Measurements from ENCODE around the gene MYH14.

Gene MYH14

GRCh38 chr19:50315773-50316448 is 112.5 kb downstream of the MYH14 start:
- Histone ChIP-seq H3K27ac (no peak overlapping the region), H3K36me3 (no peaks in the 10 kb centered on the region), H3K27me3 (peaks cover 87% of the 10 kb centered on the region), H3K9me3 (no peaks in the 10 kb centered on the region), H3K4me3 (ENCODE audit: low read depth in 1 of 2, low read length in 1 of 2) (no peak overlapping the region), H3K4me1 (ENCODE audit: control insufficient read depth in 1 of 2, insufficient read depth in 1 of 2, low read depth in 1 of 2, low read length in 1 of 2) (no peaks in the 10 kb centered on the region)
- TF ChIP-seq, protein P1, sequence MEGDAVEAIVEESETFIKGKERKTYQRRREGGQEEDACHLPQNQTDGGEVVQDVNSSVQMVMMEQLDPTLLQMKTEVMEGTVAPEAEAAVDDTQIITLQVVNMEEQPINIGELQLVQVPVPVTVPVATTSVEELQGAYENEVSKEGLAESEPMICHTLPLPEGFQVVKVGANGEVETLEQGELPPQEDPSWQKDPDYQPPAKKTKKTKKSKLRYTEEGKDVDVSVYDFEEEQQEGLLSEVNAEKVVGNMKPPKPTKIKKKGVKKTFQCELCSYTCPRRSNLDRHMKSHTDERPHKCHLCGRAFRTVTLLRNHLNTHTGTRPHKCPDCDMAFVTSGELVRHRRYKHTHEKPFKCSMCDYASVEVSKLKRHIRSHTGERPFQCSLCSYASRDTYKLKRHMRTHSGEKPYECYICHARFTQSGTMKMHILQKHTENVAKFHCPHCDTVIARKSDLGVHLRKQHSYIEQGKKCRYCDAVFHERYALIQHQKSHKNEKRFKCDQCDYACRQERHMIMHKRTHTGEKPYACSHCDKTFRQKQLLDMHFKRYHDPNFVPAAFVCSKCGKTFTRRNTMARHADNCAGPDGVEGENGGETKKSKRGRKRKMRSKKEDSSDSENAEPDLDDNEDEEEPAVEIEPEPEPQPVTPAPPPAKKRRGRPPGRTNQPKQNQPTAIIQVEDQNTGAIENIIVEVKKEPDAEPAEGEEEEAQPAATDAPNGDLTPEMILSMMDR (IDR thresholded peaks at IDR 0.05), result no peak

DNA sequence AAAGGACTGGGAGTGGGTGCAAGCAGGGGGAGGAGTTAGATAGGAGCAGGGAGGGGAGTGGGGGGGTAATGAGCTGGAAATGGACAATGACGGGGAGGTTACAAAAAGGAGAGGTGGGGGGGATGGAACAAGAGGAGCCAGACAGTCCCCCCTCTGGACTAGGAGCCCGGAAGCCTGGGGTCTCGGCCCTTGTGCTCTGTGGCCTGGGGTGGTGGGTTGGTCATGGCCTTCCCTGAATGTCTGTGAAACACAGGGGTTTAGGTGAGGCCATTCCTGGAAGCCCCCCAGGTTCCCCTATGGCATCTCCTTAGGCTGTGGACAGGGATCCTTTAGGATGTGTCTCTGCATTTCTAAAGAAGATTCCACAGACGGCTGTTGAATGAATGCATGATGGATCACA is 113.7 kb downstream of the MYH14 start:
- Histone ChIP-seq H3K4me1 (ENCODE audit: control insufficient read depth in 1 of 2, insufficient read depth in 1 of 2, low read depth in 1 of 2, low read length in 1 of 2) (no peaks in the 10 kb centered on the region), H3K9me3 (no peaks in the 10 kb centered on the region), H3K27ac (no peak overlapping the region), H3K27me3 (peaks cover 75% of the 10 kb centered on the region), H3K36me3 (no peaks in the 10 kb centered on the region), H3K4me3 (ENCODE audit: low read depth in 1 of 2, low read length in 1 of 2) (no peak overlapping the region)
- TF ChIP-seq, protein P1 (IDR thresholded peaks at IDR 0.05), result no peak

DNA sequence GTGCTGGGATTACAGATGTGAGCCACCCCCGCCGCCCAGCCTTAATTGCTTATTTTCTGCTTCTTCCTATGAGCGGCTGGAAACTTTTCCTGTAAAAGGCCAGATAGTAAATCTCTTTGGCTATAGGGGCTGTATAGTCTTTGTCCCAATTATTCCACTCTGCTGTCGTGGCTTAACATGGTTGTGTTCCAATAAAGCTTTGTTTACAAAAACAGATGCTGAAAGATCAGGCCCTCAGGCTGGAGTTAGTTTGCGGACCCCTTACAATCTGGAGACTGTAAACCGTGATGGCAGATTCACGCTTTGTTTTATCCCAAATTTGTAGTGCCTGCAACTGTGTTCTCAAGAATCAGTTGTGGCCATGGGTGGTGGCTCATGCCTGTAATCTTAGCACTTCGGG is 115.0 kb downstream of the MYH14 start:
- no peaks in the 10 kb centered on the region for H3K4me1 ChIP-seq (ENCODE audit: control insufficient read depth in 1 of 2, insufficient read depth in 1 of 2, low read depth in 1 of 2, low read length in 1 of 2)
- H3K4me3 ChIP-seq (ENCODE audit: low read depth in 1 of 2, low read length in 1 of 2), result no peak overlapping the region
- no peaks in the 10 kb centered on the region for H3K36me3 ChIP-seq
- TF ChIP-seq, protein P1 (IDR thresholded peaks at IDR 0.05), result no peak
- H3K27ac ChIP-seq, result no peak overlapping the region
- peaks cover 62% of the 10 kb centered on the region for H3K27me3 ChIP-seq
- H3K9me3 ChIP-seq, result no peaks in the 10 kb centered on the region

GRCh38 chr19:50319156-50319555 is 115.7 kb downstream of the MYH14 start:
- no peak overlapping the region for H3K4me3 ChIP-seq (ENCODE audit: low read depth in 1 of 2, low read length in 1 of 2)
- H3K27ac ChIP-seq, result no peak overlapping the region
- H3K36me3 ChIP-seq, result no peaks in the 10 kb centered on the region
- peaks cover 62% of the 10 kb centered on the region for H3K27me3 ChIP-seq
- TF ChIP-seq, protein P1 (IDR thresholded peaks at IDR 0.05), result no peak
- H3K9me3 ChIP-seq, result no peaks in the 10 kb centered on the region
- H3K4me1 ChIP-seq (ENCODE audit: control insufficient read depth in 1 of 2, insufficient read depth in 1 of 2, low read depth in 1 of 2, low read length in 1 of 2), result no peaks in the 10 kb centered on the region

DNA sequence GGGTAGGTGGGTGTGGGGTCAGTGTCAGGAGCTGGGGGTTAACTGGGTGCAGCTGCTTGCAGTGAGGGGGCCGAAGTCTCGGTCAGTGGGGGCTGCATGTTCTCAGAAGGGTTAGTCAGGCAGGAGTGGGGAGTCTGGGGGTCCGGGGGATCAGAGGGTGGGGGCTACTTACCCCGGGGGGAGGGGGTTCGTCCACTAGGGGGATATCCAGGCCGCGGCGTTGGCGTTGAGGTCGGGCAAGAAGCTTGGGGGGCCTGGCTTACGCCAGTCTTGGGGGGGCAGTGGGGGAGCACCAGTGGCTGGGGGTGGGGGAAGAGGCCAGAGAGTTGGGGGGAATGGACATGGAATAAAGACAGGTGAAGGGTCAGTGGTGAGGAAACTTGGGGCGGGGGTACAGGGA is 116.6 kb downstream of the MYH14 start:
- Histone ChIP-seq H3K36me3 (no peaks in the 10 kb centered on the region), H3K27ac (no peak overlapping the region), H3K4me1 (ENCODE audit: control insufficient read depth in 1 of 2, insufficient read depth in 1 of 2, low read depth in 1 of 2, low read length in 1 of 2) (no peaks in the 10 kb centered on the region), H3K4me3 (ENCODE audit: low read depth in 1 of 2, low read length in 1 of 2) (no peak overlapping the region), H3K27me3 (peaks cover 62% of the 10 kb centered on the region), H3K9me3 (no peaks in the 10 kb centered on the region)
- TF ChIP-seq, protein P1 (IDR thresholded peaks at IDR 0.05), result no peak

All from neutrophil (primary cell).